ENCODE measurements around the gene ZC3H4.
A peak's percentile ranks its signal among the peaks of the same experiment; 100 is the strongest.
"Not testable (repeated sequence)": the region's sequence is repeated elsewhere in the genome, so short reads cannot be mapped to it uniquely, and the experiment has no call there.

ZC3H4 gene

GRCh38 chr19:47056411-47056810, 57.2 kb downstream of the ZC3H4 start:
- no peak for TF ChIP-seq CTCF (IDR thresholded peaks at IDR 0.05; ENCODE audit: low read length, missing control alignments)
- H3K4me3 ChIP-seq (replicated peaks; ENCODE audit: low read depth, low read length) = no peak overlapping the region
- no peak for DNase-seq (ENCODE audit: low read depth)

GRCh38 chr19:47050562-47050961, 63.0 kb downstream of the ZC3H4 start:
- not testable (repeated sequence) for DNase-seq (ENCODE audit: low read depth); H3K4me3 ChIP-seq (replicated peaks; ENCODE audit: low read depth, low read length)

GRCh38 chr19:47049307-47049700, 64.3 kb downstream of the ZC3H4 start:
- H3K4me3 ChIP-seq (replicated peaks; ENCODE audit: low read depth, low read length) = no peak overlapping the region
- TF ChIP-seq CTCF (IDR thresholded peaks at IDR 0.05; ENCODE audit: low read length, missing control alignments) = no peak
- DNase-seq (ENCODE audit: low read depth) = peak; percentile 25

GRCh38 chr19:47047763-47048405, 65.7 kb downstream of the ZC3H4 start:
- H3K4me3 ChIP-seq (replicated peaks; ENCODE audit: low read depth, low read length) = peak overlapping the region; percentile 73
- peak; percentile 94 for DNase-seq (ENCODE audit: low read depth)
- no peak for TF ChIP-seq CTCF (IDR thresholded peaks at IDR 0.05; ENCODE audit: low read length, missing control alignments)

GRCh38 chr19:47047272-47047762, 66.3 kb downstream of the ZC3H4 start:
- peak overlapping the region; percentile 73 for H3K4me3 ChIP-seq (replicated peaks; ENCODE audit: low read depth, low read length)
- no peak for TF ChIP-seq CTCF (IDR thresholded peaks at IDR 0.05; ENCODE audit: low read length, missing control alignments)
- DNase-seq (ENCODE audit: low read depth) = no peak

- no peak overlapping the region for H3K4me3 ChIP-seq (replicated peaks; ENCODE audit: low read depth, low read length)
- DNase-seq (ENCODE audit: low read depth) = no peak
- TF ChIP-seq CTCF (IDR thresholded peaks at IDR 0.05; ENCODE audit: low read length, missing control alignments) = no peak
Observed at GRCh38 chr19:47045867-47046470, 67.6 kb downstream of the ZC3H4 start.

GRCh38 chr19:47044946-47045866, 68.4 kb downstream of the ZC3H4 start:
- no peak for DNase-seq (ENCODE audit: low read depth)
- no peak overlapping the region for H3K4me3 ChIP-seq (replicated peaks; ENCODE audit: low read depth, low read length)
- TF ChIP-seq CTCF (IDR thresholded peaks at IDR 0.05; ENCODE audit: low read length, missing control alignments) = no peak
